ENCODE results near the gene OR5B17.
"Not testable (repeated sequence)": the region's sequence is repeated elsewhere in the genome, so short reads cannot be mapped to it uniquely, and the experiment has no call there.

OR5B17 gene

DNA sequence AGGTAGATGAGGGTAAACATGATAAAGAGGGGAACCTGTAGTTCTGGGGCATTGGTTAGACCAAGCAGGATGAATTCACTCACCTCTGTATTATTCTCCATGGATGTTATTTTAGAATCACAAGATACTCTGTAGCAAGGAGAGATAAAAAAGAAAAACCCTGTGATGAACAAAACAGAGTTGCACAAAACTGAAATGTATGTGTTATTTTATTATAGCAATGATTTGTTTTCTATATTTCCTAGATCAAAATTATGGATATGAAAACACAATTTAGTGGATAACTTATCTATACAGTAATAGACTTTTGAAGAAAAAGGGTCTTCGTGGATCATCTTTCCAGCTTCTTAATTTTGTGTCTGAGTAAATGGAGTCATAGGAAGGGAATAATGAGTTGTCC lies at the start of gene OR5B17:
OR5B17 (minus strand) TSS at position 101 of the 400 bp plus-strand sequence; CDS start at position 101, 0 bp downstream.
- DNase-seq, result no peak

DNA sequence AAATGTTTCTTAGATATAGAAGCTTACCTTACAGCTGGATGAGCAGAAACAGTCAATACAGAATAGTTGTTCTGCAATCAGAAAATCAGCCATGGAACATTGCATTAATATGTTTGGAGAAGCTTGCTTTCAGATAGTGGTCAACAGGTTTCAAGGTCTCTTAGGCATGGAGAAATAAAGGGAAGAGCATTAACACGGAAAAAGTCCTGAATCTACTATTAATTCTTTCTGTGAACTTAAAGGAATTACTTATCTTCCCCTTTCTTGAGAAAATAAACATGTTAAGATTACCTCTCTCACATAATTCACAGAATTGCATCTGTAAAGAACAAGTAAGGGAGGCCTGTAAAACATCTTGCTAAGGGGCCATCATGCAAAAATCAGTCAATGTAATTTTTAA lies 47.9 kb upstream of the OR5B17 start, which contains the start of gene OR5B3:
OR5B3 (minus strand) TSS at position 101 of the 400 bp plus-strand sequence. CDS start 3,465 bp downstream, outside the sequence.
- no peak for DNase-seq

DNA sequence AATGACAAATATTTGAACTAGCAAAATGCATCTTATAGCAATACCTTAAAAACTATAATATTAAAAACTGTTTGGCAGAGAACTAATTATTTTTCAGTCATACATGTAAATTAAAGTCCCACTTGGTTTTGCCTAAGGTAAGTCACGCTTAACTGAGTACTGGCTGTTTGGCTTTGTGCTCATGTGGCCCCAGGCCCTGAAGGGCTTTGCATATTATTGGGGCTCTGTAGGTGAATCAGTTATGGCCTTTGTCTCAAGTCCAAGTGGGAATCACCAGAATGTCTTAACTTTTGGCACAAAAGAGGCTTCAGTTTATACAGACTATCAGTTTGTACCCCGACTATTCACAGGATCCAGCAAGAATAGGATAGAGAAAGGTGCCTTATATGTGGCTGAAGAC lies 40.8 kb upstream of the OR5B17 start:
- DNase-seq, result not testable (repeated sequence)

DNA sequence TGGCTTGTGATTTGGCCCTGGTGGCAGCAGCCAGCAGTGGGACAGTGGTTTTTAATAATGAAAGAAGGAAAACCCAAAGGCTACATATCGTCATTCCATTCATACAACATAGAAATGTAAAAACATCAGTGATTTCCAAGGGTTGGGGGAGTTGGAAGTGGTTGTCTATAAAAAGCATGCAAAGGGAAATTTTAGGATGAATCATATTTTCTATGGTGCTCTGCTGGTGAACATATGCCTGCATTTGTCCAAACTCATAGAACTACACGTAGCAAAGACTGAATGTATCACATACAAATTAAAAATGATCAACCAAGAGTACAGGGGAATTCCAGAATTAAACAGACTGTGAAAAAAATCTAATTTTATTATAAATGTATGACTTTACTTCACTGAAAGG lies 36.7 kb upstream of the OR5B17 start:
- no peak for DNase-seq

DNA sequence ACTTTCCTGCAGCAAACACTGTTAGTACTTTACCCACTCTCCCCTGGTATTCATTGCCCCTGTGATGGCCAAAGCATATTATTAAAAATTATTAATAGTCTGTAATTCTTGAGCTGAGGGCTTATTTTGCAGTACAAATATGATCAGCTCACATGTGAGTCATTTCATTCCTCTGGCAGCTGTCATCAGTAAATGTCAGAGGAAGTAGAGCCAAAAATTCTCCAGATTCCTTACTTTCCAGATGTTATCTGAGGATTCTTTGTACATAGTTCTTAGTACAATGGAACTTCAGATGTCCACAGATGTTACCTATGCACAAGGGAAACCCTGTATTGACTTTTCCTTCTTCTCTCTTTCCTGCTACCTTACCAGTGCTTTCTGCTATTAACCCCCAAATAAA lies 35.3 kb upstream of the OR5B17 start:
- DNase-seq, result no peak

DNA sequence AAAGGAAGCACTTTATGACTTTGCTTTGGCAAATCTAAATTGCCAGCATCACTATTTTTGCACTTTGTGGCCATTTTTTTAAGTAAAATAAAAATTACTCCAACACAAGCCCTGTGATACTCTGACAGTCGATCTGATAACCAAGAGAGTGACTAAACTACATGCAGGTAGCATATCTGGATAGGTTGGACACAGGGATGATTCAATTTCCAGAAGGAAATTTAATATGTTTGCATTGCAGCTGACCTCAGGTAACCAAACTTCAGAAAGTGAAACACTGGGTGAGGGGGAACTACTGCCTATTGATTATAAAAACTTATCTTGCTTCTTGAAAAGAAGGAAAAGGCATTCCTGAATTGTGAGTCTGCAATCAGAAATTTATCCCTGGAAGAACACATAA lies 33.9 kb upstream of the OR5B17 start:
- DNase-seq, result no peak

DNA sequence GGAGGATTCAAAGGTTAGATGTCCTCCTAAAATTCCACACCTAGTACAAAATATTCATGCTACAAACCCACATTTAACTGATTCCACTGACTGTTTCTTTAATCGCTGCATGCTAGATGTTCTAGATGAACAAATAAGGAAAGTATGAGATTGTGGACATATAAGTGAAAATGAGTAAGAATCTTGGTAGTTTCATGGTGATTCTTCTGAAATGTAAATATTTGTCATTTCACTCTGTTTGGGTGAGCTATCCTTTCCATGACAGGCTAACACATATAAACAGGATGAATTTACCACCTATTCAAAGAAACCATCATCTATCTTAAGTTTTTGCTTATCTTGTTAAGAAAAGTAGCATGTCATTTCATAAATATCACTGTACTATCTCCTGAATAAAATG lies 33.0 kb upstream of the OR5B17 start:
- no peak for DNase-seq

DNA sequence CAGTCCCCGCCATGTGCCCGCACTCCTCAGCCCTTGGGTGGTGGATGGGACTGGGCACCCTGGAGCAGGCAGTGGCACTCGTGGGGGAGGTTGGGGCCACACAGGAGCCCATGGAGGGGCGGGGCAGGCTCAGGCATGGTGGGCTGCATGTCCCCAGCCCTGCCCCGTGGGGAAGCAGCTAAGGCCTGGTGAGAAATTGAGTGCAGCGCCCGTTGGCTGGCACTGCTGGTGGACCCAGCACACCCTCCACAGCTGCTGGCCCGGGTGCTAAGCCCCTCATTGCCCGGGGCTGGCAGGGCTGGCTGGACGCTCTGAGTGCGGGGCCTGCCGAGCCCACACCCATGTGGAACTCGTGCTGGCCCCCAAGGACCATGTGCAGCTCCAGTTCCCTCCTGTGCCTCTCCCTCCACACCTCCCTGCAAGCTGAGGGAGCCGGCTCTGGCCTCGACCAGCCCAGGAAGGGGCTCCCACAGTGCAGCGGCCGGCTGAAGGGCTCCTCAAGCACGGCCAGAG lies 31.7 kb upstream of the OR5B17 start:
- no peak for DNase-seq

DNA sequence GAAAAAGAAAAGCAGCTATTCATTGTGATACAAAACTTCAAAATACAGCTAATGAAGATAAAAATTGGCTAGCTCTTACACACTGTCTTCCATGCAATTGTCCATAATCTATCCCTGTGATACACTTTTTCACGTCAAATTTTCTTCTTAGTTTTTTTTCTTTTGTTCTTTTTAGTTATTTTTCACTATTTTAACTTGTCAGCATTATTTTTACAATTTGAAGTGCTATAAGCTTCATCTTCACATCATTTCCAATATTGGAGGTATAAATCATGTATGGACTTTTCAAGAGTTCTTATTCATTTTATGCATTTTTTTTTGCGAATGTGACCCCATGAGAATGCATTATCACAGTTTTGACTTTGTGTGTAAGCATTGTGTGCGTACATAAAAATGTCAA lies 4.1 kb downstream of the OR5B17 start:
- DNase-seq, result no peak

DNA sequence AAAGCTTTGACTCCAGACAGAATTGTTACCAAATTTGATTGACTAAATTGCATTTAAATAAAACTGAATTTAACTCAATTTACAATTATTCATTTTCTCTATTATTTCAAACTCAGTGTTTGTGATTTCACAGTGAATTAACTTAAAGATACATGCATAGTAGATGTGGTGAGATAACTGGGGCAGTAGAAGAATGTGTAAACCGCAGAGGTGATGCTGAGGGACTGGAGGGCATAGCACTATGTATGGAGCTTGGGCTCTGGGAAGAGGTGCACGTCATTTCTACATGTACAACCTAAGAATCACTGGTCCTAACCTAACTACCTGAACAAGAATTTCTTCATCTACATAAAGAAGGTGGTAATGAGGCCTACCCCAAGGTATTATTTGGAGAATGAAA lies 13.7 kb downstream of the OR5B17 start:
- no peak for DNase-seq

DNA sequence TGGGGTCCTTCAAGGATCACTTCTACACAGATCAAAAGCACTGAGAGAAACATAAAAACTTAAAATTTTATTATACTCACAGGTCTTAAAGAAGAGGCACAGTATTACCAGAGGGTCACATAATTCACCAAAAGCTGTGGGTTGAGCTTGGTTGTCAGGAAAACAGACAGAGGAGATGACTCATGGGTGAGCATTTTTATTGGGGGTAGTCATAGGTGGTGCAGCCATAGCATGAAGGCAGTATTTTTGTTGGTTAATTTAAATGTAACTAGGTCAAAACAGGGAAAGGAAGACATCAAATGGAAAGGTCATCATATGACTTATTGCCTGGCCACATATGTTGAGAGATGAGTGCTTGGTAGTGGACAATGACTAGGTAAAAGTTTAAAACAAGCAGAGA lies 24.2 kb downstream of the OR5B17 start:
- DNase-seq, result no peak

DNA sequence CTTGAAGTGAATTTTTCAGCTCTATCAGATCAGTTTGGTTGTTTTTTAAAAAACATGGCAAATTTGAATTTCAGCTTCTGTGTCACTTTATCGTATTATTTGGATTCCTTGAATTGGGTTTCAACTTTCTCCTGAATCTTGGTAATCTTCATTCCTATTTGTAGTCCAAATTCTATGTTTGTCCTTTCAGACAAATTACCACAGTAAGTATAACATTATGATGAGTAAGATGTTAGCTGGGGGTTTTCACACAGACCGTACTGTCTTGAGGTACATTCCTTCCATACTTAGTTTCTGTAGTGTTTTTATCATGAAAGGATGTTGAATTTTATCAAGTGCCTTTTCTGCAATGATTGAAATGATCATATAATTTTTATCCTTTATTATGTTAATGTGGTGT lies 28.0 kb downstream of the OR5B17 start:
- no peak for DNase-seq

DNA sequence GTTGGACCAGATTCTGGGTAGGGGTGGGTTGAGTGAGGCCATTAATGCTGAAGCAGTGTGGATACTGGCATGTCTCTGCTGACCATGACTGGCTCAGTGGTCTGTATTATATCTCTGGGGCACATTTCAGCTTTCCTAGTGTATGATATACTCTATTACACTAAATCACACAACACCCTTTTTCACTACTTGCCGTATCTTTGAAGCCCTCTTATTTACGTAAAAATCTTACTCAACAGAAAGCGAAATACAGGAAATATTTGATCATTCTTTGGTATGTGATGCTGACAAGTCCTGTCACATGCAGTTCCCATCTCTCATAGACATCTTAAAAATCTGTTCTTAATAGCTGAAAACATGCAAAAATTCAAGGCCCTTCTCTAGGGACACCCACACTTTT lies 40.3 kb downstream of the OR5B17 start:
- DNase-seq, result no peak

DNA sequence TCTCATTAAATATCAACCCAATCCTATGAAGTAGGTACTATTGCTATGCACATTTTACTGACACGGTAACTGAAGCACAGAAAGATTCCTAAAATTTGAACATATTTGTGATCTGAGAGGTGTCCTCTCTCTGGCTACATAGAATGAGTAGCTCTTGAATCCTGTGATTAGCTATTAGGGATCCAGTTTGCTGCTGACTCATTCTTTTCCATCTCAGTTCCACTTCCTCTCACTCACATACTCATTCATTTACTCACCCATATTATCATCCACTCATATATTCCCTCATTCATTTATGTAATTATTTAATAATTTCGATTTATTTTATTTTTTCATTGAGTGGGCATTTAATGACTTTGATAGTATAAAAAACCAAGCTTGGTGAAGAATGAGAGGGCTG lies 42.7 kb downstream of the OR5B17 start:
- no peak for DNase-seq
